Keratinocyte (primary cell): ENCODE data around the gene RCHY1. TPM values are rescaled to one million over a fixed set of nuclear protein-coding genes. Genes with fewer than 3 reads are reported as not detected.

Experiments
- DNase-seq: peaks from one replicate; pipeline ENCODE4 v3.0.0-alpha.2; 2011; ENCODE audit warnings: low read depth, missing footprints, low spot score
- FAIRE-seq: peaks from 2 replicates; lab custom pipeline; 2011; peaks lifted over from hg19 to GRCh38; lab: Jason Lieb, UNC
- H2AFZ ChIP-seq: 2 replicates; pipeline ENCODE4 v1.6.0; 2012; ENCODE audit warnings: low read length, control low read depth, inconsistent platforms; ENCODE audit not compliant: control insufficient read depth
- H3K27ac ChIP-seq: 2 replicates; pipeline ENCODE4 v1.5.1; 2011; ENCODE audit warnings: low read length; ENCODE audit not compliant: control insufficient read depth, insufficient read depth
- H3K27me3 ChIP-seq: 3 replicates; pipeline ENCODE4 v1.6.0; 2011; ENCODE audit warnings: low read length; ENCODE audit not compliant: control insufficient read depth, insufficient read depth; ENCODE audit errors: extremely low read depth
- H3K36me3 ChIP-seq, 2 experiments: 2 replicates in 1 of 2; 3 replicates in 1 of 2; pipeline ENCODE4 v1.5.1; 2011; ENCODE audit warnings: low read length in 2 of 2, mild to moderate bottlenecking in 1 of 2; ENCODE audit not compliant: control insufficient read depth in 2 of 2, insufficient read depth in 2 of 2; ENCODE audit errors: extremely low read depth in 1 of 2
- H3K4me1 ChIP-seq: 3 replicates; pipeline ENCODE4 v1.5.1; 2011; ENCODE audit warnings: low read length; ENCODE audit not compliant: control insufficient read depth, insufficient read depth; ENCODE audit errors: extremely low read depth
- H3K4me2 ChIP-seq: 3 replicates; pipeline ENCODE4 v1.6.0; 2011; ENCODE audit warnings: low read depth, low read length; ENCODE audit not compliant: control insufficient read depth, insufficient read depth; ENCODE audit errors: extremely low read depth
- H3K4me3 ChIP-seq, 3 experiments: fragments of 200-600 bp in 1 of 3; sonication (generic) in 1 of 3; 2 replicates in 2 of 3; 3 replicates in 1 of 3; pipeline ENCODE4 v1.5.1; 2011 to 2016; ENCODE audit warnings: low read length in 3 of 3, mild to moderate bottlenecking in 3 of 3, control low read depth in 2 of 3, inconsistent platforms in 1 of 3, low read depth in 1 of 3, mixed read lengths in 1 of 3, mixed run types in 1 of 3, moderate library complexity in 1 of 3; ENCODE audit not compliant: control insufficient read depth in 2 of 3, insufficient read depth in 2 of 3; ENCODE audit errors: extremely low read depth in 1 of 3
- H3K79me2 ChIP-seq: 2 replicates; pipeline ENCODE4 v1.6.0; 2012; ENCODE audit warnings: low read length; ENCODE audit not compliant: control insufficient read depth, insufficient read depth
- H3K9ac ChIP-seq: 3 replicates; pipeline ENCODE4 v1.6.0; 2011; ENCODE audit warnings: low read length; ENCODE audit not compliant: control insufficient read depth, insufficient read depth; ENCODE audit errors: extremely low read depth
- H3K9me1 ChIP-seq: 3 replicates; pipeline ENCODE4 v1.6.0; 2011; ENCODE audit warnings: low read length; ENCODE audit not compliant: control insufficient read depth, insufficient read depth; ENCODE audit errors: extremely low read depth
- H3K9me3 ChIP-seq: 2 replicates; pipeline ENCODE4 v1.5.1; 2012; ENCODE audit warnings: low read depth, low read length; ENCODE audit not compliant: control insufficient read depth
- H4K20me1 ChIP-seq: 3 replicates; pipeline ENCODE4 v1.6.0; 2011; ENCODE audit warnings: low read length; ENCODE audit not compliant: control insufficient read depth, insufficient read depth; ENCODE audit errors: extremely low read depth
- EZH2 ChIP-seq: IDR thresholded peaks from one replicate; pipeline ENCODE4 v1.6.1; 2012; ENCODE audit warnings: inconsistent platforms, mild to moderate bottlenecking, low read length, moderate library complexity
- dilution Hi-C: fragments of 300-500 bp; cut with MboI; formaldehyde crosslinking; loops from one replicate; pipeline ENCODE4 v1.7.0; 2020; ENCODE audit warnings: low sequenced_read_pairs; ENCODE audit not compliant: extremely low pct_ligation_motif_present
- polyA plus RNA-seq, 5 experiments: library from polyadenylated mRNA; depleted of rRNA in 3 of 5; stranded (reverse) in 3 of 5; stranded (forward) in 1 of 5; unstranded in 1 of 5; fragments of >200 nt; gene quantifications; 1 replicate in 1 of 5; 2 replicates in 3 of 5; 3 replicates in 1 of 5; pipeline versions ENCODE4 v1.2.1 to v1.2.3, GENCODE V29; 2011 to 2012; ENCODE audit warnings: missing spikeins in 2 of 5, low read depth in 1 of 5, low replicate concordance in 1 of 5
- TF ChIP-seq, protein P1 (sequence below), 3 experiments: IDR thresholded peaks in 1 of 3; conservative IDR thresholded peaks in 1 of 3; optimal IDR thresholded peaks in 1 of 3; 2 replicates in 2 of 3; 3 replicates in 1 of 3; pipeline versions ENCODE3 to v1.5.1; 2011; ENCODE audit warnings: low read length in 3 of 3, mild to moderate bottlenecking in 3 of 3, moderate library complexity in 2 of 3, control low read depth in 1 of 3, inconsistent platforms in 1 of 3; ENCODE audit not compliant: insufficient read depth in 2 of 3; ENCODE audit errors: extremely low read depth in 1 of 3

The RCHY1 gene
- polyA plus RNA-seq, 1 donor (not counting 4 experiments of a cell fraction or from before 2014, with no cell fraction given): 29.0 TPM

DNA sequence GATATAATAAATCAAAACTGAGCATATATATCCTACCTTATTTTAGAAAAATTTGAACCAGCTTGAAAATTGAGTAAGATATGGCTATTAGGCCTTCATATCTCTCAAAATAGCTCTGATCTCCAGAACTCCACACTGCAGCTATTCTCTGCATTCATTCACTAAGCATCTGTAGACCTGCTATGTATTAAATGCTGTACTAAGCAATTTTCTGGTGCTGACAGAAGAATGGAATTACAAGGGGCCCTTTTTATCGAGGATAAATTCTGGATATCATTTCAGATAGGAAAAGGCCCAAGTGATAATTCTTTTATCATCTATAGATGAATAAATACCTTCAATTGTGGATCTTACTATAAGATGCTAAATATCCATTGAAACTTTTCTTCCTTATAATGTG is 1.9 kb upstream of the RCHY1 start:
- Histone ChIP-seq H3K9me3 (no peaks in the 10 kb centered on the region), H3K4me2 (peak overlapping the region; percentile 93), H3K79me2 (peaks cover 29% of the 10 kb centered on the region), H3K36me3 (peaks cover 0 to 1% of the 10 kb centered on the region in 2 experiments), H3K9ac (no peak overlapping the region), H4K20me1 (no peaks in the 10 kb centered on the region), H3K4me3 (no peak overlapping the region), H3K27me3 (no peaks in the 10 kb centered on the region), H3K9me1 (peaks cover 2% of the 10 kb centered on the region), H3K27ac (no peak overlapping the region), H3K4me1 (peaks cover 23% of the 10 kb centered on the region), H2AFZ (no peak overlapping the region)
- dilution Hi-C loops: no loop called here
- DNase-seq (no peak), FAIRE-seq (no peak)
- TF ChIP-seq EZH2: no peak

DNA sequence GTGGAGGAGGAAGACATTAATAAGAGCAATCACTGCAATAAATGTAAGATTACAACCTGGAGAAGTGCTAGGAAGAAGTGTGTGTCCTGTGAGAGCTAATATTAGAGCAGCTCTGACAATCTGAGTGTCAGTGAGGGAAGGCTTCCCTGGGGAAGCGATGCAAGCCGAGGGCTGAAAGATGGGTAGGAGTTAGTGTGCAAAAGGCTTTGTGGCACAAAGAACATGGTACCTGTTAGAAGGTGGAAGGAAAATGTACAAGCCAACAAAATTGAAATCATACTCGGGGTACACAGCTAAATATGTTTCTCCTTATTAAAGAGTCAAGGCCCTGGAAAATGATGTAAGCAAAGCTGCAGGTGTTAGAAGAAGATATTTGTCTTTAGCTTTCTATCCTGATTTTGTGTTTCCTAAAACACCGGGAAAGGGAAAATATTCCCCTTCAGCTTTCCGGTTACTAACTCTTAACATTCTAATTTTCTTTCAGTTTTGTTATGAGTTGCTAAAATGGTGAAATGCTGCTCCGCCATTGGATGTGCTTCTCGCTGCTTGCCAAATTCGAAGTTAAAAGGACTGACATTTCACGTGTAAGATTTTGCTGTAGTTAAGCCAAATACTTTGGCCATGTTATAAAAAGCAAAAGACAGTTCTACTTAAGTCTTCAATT is 878 bp upstream of the RCHY1 start:
- TF ChIP-seq, protein P1, sequence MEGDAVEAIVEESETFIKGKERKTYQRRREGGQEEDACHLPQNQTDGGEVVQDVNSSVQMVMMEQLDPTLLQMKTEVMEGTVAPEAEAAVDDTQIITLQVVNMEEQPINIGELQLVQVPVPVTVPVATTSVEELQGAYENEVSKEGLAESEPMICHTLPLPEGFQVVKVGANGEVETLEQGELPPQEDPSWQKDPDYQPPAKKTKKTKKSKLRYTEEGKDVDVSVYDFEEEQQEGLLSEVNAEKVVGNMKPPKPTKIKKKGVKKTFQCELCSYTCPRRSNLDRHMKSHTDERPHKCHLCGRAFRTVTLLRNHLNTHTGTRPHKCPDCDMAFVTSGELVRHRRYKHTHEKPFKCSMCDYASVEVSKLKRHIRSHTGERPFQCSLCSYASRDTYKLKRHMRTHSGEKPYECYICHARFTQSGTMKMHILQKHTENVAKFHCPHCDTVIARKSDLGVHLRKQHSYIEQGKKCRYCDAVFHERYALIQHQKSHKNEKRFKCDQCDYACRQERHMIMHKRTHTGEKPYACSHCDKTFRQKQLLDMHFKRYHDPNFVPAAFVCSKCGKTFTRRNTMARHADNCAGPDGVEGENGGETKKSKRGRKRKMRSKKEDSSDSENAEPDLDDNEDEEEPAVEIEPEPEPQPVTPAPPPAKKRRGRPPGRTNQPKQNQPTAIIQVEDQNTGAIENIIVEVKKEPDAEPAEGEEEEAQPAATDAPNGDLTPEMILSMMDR (optimal IDR thresholded peaks at IDR 0.05 in 1 of 3, IDR thresholded peaks at IDR 0.05 in 1 of 3, conservative IDR thresholded peaks at IDR 0.05 in 1 of 3; ENCODE audit: extremely low read depth in 1 of 3, insufficient read depth in 2 of 3, low read length in 3 of 3): no peak
- TF ChIP-seq EZH2: no peak
- H3K36me3 ChIP-seq: peaks cover 0 to 1% of the 10 kb centered on the region in 2 experiments
- H3K27ac ChIP-seq: peak overlapping the region; percentile 92
- peak overlapping the region; percentile 58 to 93 (median 84) for H3K4me3 ChIP-seq
- no peaks in the 10 kb centered on the region for H3K9me3 ChIP-seq
- peaks cover 39% of the 10 kb centered on the region for H3K79me2 ChIP-seq
- dilution Hi-C loops: no loop called here
- no peaks in the 10 kb centered on the region for H3K27me3 ChIP-seq
- peak overlapping the region; percentile 95 for H2AFZ ChIP-seq
- FAIRE-seq (no peak), DNase-seq (no peak)
- no peaks in the 10 kb centered on the region for H4K20me1 ChIP-seq
- peak overlapping the region; percentile 93 for H3K9ac ChIP-seq
- peaks cover 29% of the 10 kb centered on the region for H3K4me1 ChIP-seq
- peaks cover 2% of the 10 kb centered on the region for H3K9me1 ChIP-seq
- H3K4me2 ChIP-seq: peak overlapping the region; percentile 93
